Lung (tissue), 12 donors: ENCODE measurements around the gene TTC39B. TPM values are rescaled to one million over a fixed set of nuclear protein-coding genes. Genes with fewer than 3 reads are reported as not detected.

ENCODE experiments used
- ATAC-seq: fragments of 200-7000 bp; cut with Tn5 transposase; one replicate; pipeline ENCODE4 v1.9.1; 2020; ENCODE audit warnings: moderate number of reproducible peaks; ENCODE audit not compliant: insufficient read depth, low FRiP score
- DNase-seq, 3 donors: peaks; one replicate each; pipeline ENCODE4 v3.0.0-alpha.2; 2013 to 2017
- H3K27ac ChIP-seq, 2 donors: one replicate each; pipeline ENCODE4 v1.5.1; 2013; ENCODE audit warnings: mild to moderate bottlenecking in 2 of 2, moderate library complexity in 2 of 2, control low read depth in 1 of 2, inconsistent platforms in 1 of 2, low read depth in 1 of 2, low read length in 1 of 2
- H3K27me3 ChIP-seq, 3 donors: one replicate each; pipeline ENCODE4 v1.5.1; 2013; ENCODE audit warnings: low read length in 2 of 3; ENCODE audit not compliant: control insufficient read depth in 3 of 3, insufficient read depth in 3 of 3
- H3K36me3 ChIP-seq, 4 donors: one replicate each; pipeline ENCODE4 v1.5.1; 2013; ENCODE audit warnings: low read length in 4 of 4, mild to moderate bottlenecking in 1 of 4, moderate library complexity in 1 of 4; ENCODE audit not compliant: control insufficient read depth in 4 of 4, insufficient read depth in 4 of 4
- H3K4me1 ChIP-seq, 5 donors: one replicate each; pipeline ENCODE4 v1.5.1; 2013; ENCODE audit warnings: low read length in 5 of 5, mild to moderate bottlenecking in 2 of 5, moderate library complexity in 1 of 5; ENCODE audit not compliant: control insufficient read depth in 5 of 5, insufficient read depth in 5 of 5
- H3K4me3 ChIP-seq: one replicate; pipeline ENCODE4 v1.5.1; 2013; ENCODE audit warnings: mild to moderate bottlenecking, control low read depth, moderate library complexity
- H3K9ac ChIP-seq, 2 donors: one replicate each; pipeline ENCODE4 v1.5.1; 2013; ENCODE audit warnings: low read length in 2 of 2, control low read depth in 1 of 2; ENCODE audit not compliant: insufficient read depth in 1 of 2
- H3K9me3 ChIP-seq, 4 donors: one replicate each; pipeline ENCODE4 v1.5.1; 2013; ENCODE audit warnings: low read length in 3 of 4, mild to moderate bottlenecking in 1 of 4, moderate library complexity in 1 of 4; ENCODE audit not compliant: control insufficient read depth in 4 of 4, insufficient read depth in 3 of 4
- WGBS, 2 donors: extraction: QIAGEN DNeasy Blood & Tissue Kit; methylation state at CpG; one replicate each; pipeline ENCODE4 v1.1.7; 2013; 5-methylcytosine and 5-hydroxymethylcytosine counted together
- polyA plus RNA-seq, 2 donors: library from polyadenylated mRNA; stranded (reverse); fragments of 200-250 nt; gene quantifications; one replicate each; pipeline ENCODE4 v1.2.1, GENCODE V29; 2013
- total RNA-seq, 2 donors: library from RNA; depleted of rRNA in 1 of 2; stranded (reverse); fragments of >200 nt in 1 of 2; gene quantifications; one replicate each; pipeline ENCODE4 v1.2.1, GENCODE V29; 2014 to 2021
- TF ChIP-seq, protein P1 (sequence below): IDR thresholded peaks from 2 replicates; pipeline ENCODE4 v1.5.1; 2012; ENCODE audit warnings: mild to moderate bottlenecking; ENCODE audit errors: control extremely low read depth, extremely low read depth
- donor health status: control.
- donor health status: control.
- donor health status: Bipolar disorder and iron deficiency.
- donor health status: healthy.
- donor health status: DM: yes; HTN: yes; CAD: no.

TTC39B gene
- total and polyA plus RNA-seq, 4 donors = 4.2 to 30.0 (median 19.2) TPM

DNA sequence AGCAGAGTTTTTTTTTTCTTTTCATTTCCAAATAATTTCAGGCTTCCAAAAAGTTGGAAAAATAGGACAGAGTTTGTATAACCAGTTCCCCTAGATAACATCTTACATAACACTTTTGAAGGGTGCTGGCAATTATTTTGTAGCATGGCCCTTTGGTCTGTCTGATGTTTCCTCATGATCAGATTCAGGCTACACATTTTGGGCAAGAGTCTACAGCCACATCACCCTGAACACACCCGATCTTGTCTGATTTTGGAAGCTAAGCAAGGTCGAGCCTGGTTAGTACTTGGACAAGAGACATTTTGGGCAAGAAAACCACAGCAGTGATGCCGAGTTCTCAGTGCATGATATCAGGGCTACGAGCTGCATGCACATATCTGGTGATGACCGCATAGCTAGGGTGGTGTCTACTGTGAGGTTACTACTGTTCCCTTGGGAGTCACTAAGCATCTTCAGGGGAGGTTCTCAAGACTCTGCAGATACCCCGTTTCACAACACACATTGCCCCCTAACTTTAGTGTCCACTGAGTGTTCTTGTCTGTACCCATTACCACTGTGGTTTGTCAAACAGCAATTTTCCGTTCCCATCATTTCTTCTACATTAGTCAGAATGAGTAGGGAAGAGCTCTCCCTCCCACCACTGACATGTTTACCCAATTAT lies 86.2 kb downstream of the TTC39B start:
- Histone ChIP-seq H3K9me3 (no peaks in the 10 kb centered on the region), H3K36me3 (peaks cover 0 to 12% (median 7%) of the 10 kb centered on the region in 4 donors), H3K27ac (no peak overlapping the region), H3K9ac (no peak overlapping the region), H3K4me1 (peaks cover 0 to 2% (median 0%) of the 10 kb centered on the region in 5 donors), H3K4me3 (no peak overlapping the region), H3K27me3 (no peaks in the 10 kb centered on the region)
- ATAC-seq = no peak
- no peak for DNase-seq
- TF ChIP-seq, protein P1, sequence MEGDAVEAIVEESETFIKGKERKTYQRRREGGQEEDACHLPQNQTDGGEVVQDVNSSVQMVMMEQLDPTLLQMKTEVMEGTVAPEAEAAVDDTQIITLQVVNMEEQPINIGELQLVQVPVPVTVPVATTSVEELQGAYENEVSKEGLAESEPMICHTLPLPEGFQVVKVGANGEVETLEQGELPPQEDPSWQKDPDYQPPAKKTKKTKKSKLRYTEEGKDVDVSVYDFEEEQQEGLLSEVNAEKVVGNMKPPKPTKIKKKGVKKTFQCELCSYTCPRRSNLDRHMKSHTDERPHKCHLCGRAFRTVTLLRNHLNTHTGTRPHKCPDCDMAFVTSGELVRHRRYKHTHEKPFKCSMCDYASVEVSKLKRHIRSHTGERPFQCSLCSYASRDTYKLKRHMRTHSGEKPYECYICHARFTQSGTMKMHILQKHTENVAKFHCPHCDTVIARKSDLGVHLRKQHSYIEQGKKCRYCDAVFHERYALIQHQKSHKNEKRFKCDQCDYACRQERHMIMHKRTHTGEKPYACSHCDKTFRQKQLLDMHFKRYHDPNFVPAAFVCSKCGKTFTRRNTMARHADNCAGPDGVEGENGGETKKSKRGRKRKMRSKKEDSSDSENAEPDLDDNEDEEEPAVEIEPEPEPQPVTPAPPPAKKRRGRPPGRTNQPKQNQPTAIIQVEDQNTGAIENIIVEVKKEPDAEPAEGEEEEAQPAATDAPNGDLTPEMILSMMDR = no peak
- WGBS, 2 donors = 92 to 95% methylated on average over 7 of the region's 7 CpGs

DNA sequence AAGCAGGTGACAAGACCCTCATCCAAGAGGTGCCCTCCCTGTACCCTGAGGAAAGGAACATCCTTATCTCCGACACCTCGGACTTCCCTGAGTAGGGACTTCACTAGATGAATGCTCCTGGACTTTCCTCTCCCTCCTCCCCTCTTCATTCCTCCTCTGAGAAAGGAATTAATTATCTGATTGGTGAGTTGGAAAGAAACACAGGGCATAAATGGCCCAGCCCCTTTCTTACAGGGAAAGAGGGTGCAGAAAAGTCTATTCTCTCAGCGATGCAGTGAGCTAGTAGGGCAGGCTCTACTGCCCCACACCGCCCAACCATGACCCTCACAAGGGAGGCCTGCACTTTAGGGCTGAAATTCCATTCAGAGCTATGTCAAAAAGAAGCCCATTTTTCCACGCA lies 87.5 kb downstream of the TTC39B start:
- Histone ChIP-seq H3K9ac (no peak overlapping the region), H3K27me3 (no peaks in the 10 kb centered on the region), H3K4me1 (peaks cover 0 to 2% (median 0%) of the 10 kb centered on the region in 5 donors), H3K9me3 (no peaks in the 10 kb centered on the region), H3K27ac (no peak overlapping the region), H3K36me3 (peaks cover 0 to 12% (median 6%) of the 10 kb centered on the region in 4 donors), H3K4me3 (no peak overlapping the region)
- ATAC-seq (no peak), DNase-seq (no peak)
- TF ChIP-seq, protein P1 = no peak
- WGBS, 2 donors = 90 to 94% methylated on average over 5 of the region's 5 CpGs

DNA sequence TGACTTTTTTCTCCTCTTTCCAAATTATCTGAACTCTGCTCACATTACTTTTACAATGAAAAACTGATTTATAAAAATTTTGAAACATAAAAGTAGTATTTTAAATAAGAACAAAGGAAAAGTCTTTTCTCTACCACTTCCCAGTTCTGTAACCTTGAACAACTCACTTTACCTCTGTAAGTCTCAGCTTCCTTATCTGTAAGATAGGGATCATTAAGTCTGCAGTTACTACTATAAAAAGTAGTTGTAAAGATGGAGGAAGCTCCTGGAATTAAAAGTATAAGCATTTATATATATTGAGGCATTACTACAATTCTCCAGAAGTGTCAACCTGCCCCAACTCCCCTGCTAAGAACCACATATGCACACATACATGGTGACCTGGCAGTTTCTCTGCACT lies 88.0 kb downstream of the TTC39B start:
- Histone ChIP-seq H3K9ac (no peak overlapping the region), H3K36me3 (peaks cover 0 to 12% (median 4%) of the 10 kb centered on the region in 4 donors), H3K27ac (no peak overlapping the region), H3K27me3 (no peaks in the 10 kb centered on the region), H3K9me3 (no peaks in the 10 kb centered on the region), H3K4me1 (peaks cover 0 to 2% (median 0%) of the 10 kb centered on the region in 5 donors), H3K4me3 (no peak overlapping the region)
- ATAC-seq (no peak), DNase-seq (no peak)
- TF ChIP-seq, protein P1 = no peak

DNA sequence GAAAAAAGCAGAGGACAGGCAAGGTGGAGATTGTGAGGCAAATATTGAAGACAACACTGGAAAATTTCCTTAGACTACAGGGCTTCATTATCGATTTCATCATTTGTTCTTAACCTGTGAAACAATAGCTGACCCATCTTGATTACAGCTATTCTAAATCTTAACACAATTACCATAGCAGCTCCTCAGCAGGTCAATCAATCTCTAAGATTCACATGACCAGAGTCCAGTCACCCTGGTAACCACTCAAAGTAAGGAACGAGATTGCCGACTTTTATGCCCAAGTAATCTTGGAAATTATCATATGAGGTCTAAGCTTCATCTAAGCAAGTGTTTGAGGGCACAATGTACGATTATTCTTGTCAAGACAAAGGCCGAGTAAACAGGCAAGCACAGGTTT lies 93.8 kb downstream of the TTC39B start:
- WGBS, 2 donors = 70 to 82% methylated on average over 5 of the region's 5 CpGs
- no peaks in the 10 kb centered on the region for H3K9me3 ChIP-seq
- ATAC-seq (no peak), DNase-seq (no peak)
- H3K9ac ChIP-seq = no peak overlapping the region
- H3K36me3 ChIP-seq = peaks cover 0 to 6% (median 3%) of the 10 kb centered on the region in 4 donors
- H3K27ac ChIP-seq = no peak overlapping the region
- peaks cover 0 to 12% (median 0%) of the 10 kb centered on the region in 5 donors for H3K4me1 ChIP-seq
- TF ChIP-seq, protein P1 = no peak
- H3K4me3 ChIP-seq = no peak overlapping the region
- no peaks in the 10 kb centered on the region for H3K27me3 ChIP-seq
